Left forelimb (tissue), 1 donor: ENCODE data around the gene PAX3.
"Not testable (repeated sequence)": the region's sequence is repeated elsewhere in the genome, so short reads cannot be mapped to it uniquely, and the experiment has no call there.

ENCODE experiments used
- DNase-seq: peaks from one replicate; pipeline ENCODE4 v3.0.0-alpha.2; 2018; ENCODE audit warnings: low spot score

Gene PAX3

GRCh38 chr2:222213049-222213448, 85.7 kb downstream of the PAX3 start:
- DNase-seq, result no peak

DNA sequence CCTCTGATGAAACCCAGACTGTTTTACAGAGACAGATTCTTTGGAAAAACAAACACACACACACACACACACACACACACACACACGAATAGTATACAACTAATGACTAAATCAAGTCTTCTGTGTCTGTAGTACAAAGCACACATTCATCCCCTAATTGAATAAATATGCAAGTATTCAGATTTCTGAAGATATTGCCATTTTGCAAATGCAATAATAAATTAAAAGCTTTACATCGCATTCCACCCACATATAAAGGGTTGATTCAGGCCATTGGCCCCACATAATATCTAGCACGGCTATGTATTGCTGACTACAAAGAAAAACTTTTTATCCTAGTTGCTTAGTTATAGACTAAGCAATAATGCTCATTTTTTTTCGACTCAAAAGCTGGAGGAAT, 86.2 kb downstream of the PAX3 start:
- no peak for DNase-seq

DNA sequence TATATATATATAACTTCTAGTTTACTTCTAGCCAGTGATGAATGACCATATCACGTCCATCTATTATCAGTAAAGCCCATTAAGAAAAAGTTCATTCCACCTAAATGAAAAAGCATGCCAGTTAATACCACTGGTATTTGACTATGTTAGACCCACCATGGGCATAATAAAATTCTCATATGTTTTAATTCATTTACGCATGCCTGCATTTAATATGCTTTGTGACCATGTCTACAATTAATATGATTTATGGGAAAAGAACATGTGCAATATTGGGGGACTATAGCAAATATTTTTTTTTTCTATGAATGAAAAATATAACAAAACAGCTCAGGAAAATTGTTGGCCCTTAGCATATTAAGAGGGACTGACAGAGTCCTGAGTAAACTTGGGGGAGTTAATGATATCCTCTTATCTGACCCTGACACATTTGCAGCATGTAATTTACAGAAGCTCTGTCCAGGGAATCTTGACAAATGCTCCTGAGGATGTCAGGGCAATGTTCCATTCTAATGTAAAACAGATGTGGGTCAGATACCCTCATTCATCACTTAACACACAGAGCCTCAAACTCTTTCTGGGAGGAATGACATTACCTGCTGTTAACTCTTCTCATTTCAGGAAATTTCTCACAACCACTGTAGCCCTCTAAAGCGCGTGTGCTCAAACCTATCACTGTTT, 90.6 kb downstream of the PAX3 start:
- no peak for DNase-seq

- no peak for DNase-seq
Observed at GRCh38 chr2:222205136-222205535, 93.7 kb downstream of the PAX3 start.

GRCh38 chr2:222203041-222203440, 95.8 kb downstream of the PAX3 start:
- no peak for DNase-seq

GRCh38 chr2:222196159-222196558, 102.6 kb downstream of the PAX3 start:
- DNase-seq, result no peak

- DNase-seq, result no peak
Observed at GRCh38 chr2:222194669-222195068, 104.1 kb downstream of the PAX3 start.

- DNase-seq, result no peak
Observed at GRCh38 chr2:222193328-222193983, 105.3 kb downstream of the PAX3 start.

- no peak for DNase-seq
Observed at GRCh38 chr2:222180619-222181018, 118.2 kb downstream of the PAX3 start.

DNA sequence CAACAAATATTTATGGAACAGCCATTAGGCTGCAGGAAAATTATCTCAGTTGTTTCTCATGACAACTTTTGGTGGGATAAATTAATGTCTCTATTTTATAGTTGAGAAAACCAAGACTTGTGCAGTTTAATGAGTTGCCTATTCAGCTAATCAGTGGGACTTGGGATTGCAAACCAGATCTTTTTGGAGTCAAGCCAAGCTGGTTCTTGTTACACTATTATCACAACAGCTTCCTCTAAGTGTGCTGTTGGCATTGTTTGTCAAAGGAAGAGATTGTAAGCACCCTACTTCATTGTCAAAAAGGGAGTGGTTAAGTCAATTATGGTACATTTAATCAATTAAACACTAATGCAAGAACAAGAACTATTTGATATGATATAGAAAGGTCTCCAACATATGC, 119.2 kb downstream of the PAX3 start:
- no peak for DNase-seq

DNA sequence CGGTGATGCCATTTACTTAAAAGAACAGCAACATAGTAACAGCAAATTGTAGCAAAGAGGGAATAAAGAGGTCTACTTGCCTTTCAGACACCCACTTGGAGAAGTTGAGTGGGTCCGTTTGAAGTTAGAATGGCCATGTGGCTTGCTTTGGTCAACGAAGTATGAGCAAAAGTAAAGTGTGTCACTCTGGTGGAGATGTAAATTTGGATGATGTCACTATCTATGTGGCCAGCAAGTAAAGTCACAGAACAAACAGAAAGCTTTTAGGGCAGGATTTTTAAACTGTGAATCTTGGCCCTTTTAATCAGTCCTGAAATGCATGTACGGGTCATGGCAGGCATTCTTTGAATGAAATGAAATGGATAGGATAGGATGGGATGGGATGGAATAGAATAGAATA, 120.3 kb downstream of the PAX3 start:
- no peak for DNase-seq

- no peak for DNase-seq
Observed at GRCh38 chr2:222176890-222177289, 121.9 kb downstream of the PAX3 start.

DNA sequence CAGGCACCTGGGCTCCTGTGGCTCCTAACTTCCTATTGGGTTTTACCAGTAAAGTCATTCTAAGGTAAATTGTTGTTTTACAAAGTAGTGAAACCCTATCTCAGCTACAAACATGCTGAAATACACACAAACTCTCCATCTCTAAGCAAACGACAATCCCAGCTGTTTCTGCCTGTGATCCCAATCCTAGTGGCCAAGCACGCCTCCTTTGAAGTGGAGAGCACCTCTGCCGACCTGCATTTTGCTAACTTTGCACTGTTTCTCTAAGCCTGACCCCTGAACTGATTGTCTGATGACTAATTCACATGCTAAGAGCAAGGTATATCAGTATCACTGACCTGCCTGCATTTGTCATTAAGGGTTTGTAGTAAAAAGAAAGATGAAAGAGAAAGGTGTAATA, 124.3 kb downstream of the PAX3 start:
- DNase-seq, result no peak

GRCh38 chr2:222169346-222169745, 129.5 kb downstream of the PAX3 start:
- no peak for DNase-seq

- DNase-seq, result no peak
Observed at GRCh38 chr2:222167762-222168161, 131.0 kb downstream of the PAX3 start.

GRCh38 chr2:222160944-222161343, 137.9 kb downstream of the PAX3 start:
- no peak for DNase-seq

- DNase-seq, result no peak
Observed at GRCh38 chr2:222160125-222160524, 138.7 kb downstream of the PAX3 start.

- DNase-seq, result no peak
Observed at GRCh38 chr2:222159221-222159620, 139.6 kb downstream of the PAX3 start.

- not testable (repeated sequence) for DNase-seq
Observed at GRCh38 chr2:222155003-222155664, 143.7 kb downstream of the PAX3 start.
